Vagina (tissue), 2 donors: Measurements from ENCODE around the gene MAP4K1. TPM values are rescaled to one million over a fixed set of nuclear protein-coding genes. Genes with fewer than 3 reads are reported as not detected.

Experiments
- DNase-seq, 2 donors: peaks; one replicate each; pipeline ENCODE4 v3.0.0-alpha.2; 2017; ENCODE audit errors: extremely low spot score in 2 of 2
- H3K27ac ChIP-seq: fragments of 200-600 bp; sonication (generic); one replicate; pipeline ENCODE4 v1.5.1; 2019
- H3K27me3 ChIP-seq: fragments of 200-600 bp; sonication (generic); one replicate; pipeline ENCODE4 v1.5.1; 2019
- H3K36me3 ChIP-seq, 2 donors: fragments of 200-600 bp; sonication (generic); one replicate each; pipeline ENCODE4 v1.5.1; 2017 to 2019
- H3K4me1 ChIP-seq: fragments of 200-600 bp; sonication (generic); one replicate; pipeline ENCODE4 v1.5.1; 2019
- H3K4me3 ChIP-seq, 2 donors: fragments of 200-600 bp; sonication (generic); 1 replicate in 1 of 2; 2 replicates in 1 of 2; pipeline ENCODE4 v1.5.1; 2016 to 2019
- H3K9me3 ChIP-seq: fragments of 200-600 bp; sonication (generic); one replicate; pipeline ENCODE4 v1.5.1; 2019
- CTCF ChIP-seq, 3 experiments: fragments of 450-650 bp in 2 of 3; fragments of 200-600 bp in 1 of 3; sonication (generic) in 1 of 3; IDR thresholded peaks; one replicate each; pipeline ENCODE4 v1.5.1; 2017 to 2019; ENCODE audit warnings: antibody characterized with exemption in 3 of 3, mild to moderate bottlenecking in 2 of 3, moderate library complexity in 2 of 3
- POLR2A ChIP-seq, 2 donors: fragments of 450-650 bp; IDR thresholded peaks; one replicate each; pipeline ENCODE4 v1.6.1; 2017; ENCODE audit warnings: antibody characterized with exemption in 2 of 2, mild to moderate bottlenecking in 2 of 2, moderate library complexity in 2 of 2
- POLR2AphosphoS5 ChIP-seq, 2 donors: sonication (generic); formaldehyde crosslinking; IDR thresholded peaks; one replicate each; pipeline ENCODE4 v1.9.0; 2017; ENCODE audit warnings: antibody characterized with exemption in 2 of 2, mild to moderate bottlenecking in 2 of 2, low read depth in 1 of 2; ENCODE audit not compliant: insufficient read depth in 1 of 2
- intact Hi-C: fragments of 100-400 bp; cut with DNase I; formaldehyde crosslinking; loops from one replicate; pipeline ENCODE4 v1.15.1; 2023
- total RNA-seq: library from RNA; depleted of rRNA; stranded (reverse); fragments of >200 nt; gene quantifications from one replicate; pipeline ENCODE4 v1.2.3, GENCODE V29; 2016

Gene MAP4K1
- total RNA-seq, 1 donor from 2014 or later: 47.9 TPM

GRCh38 chr19:38618590-38619360 is 1.0 kb upstream of the MAP4K1 start, which contains the start of gene EIF3K:
EIF3K (plus strand) TSS chr19:38619188; CDS start chr19:38619269, 81 bp downstream.
- H3K4me3 ChIP-seq: peak within 1 kb of the TSS; percentile 82 to 98
- no peaks in the 10 kb centered on the region for H3K9me3 ChIP-seq
- peak within 1 kb of the TSS; percentile 80 for H3K27ac ChIP-seq
- intact Hi-C loops: no loop called here
- H3K4me1 ChIP-seq: peaks cover 20% of the 10 kb centered on the region
- H3K36me3 ChIP-seq: peaks cover 0 to 38% of the 10 kb centered on the region in 2 donors
- no peaks in the 10 kb centered on the region for H3K27me3 ChIP-seq
- TF ChIP-seq POLR2A (IDR thresholded peaks at IDR 0.05): no peak
- TF ChIP-seq POLR2AphosphoS5 (IDR thresholded peaks at IDR 0.05; ENCODE audit: insufficient read depth in 1 of 2, low read depth in 1 of 2): peak; percentile 92 to 100
- TF ChIP-seq CTCF (IDR thresholded peaks at IDR 0.05): no peak
- peak in 1 of 2 donors; percentile 99 for DNase-seq

GRCh38 chr19:38617283-38617763 is 430 bp downstream of the MAP4K1 start:
- Histone ChIP-seq H3K36me3 (peaks cover 0 to 23% of the 10 kb centered on the region in 2 donors), H3K9me3 (no peaks in the 10 kb centered on the region), H3K4me1 (peaks cover 20% of the 10 kb centered on the region), H3K27me3 (no peaks in the 10 kb centered on the region), H3K4me3 (peak overlapping the region; percentile 82 to 98), H3K27ac (no peak overlapping the region)
- no peak for DNase-seq
- no peak for TF ChIP-seq POLR2AphosphoS5 (IDR thresholded peaks at IDR 0.05; ENCODE audit: insufficient read depth in 1 of 2, low read depth in 1 of 2)
- intact Hi-C loops: no loop called here

GRCh38 chr19:38616265-38616664 is 1.5 kb downstream of the MAP4K1 start:
- H3K27ac ChIP-seq: no peak overlapping the region
- no peak overlapping the region for H3K4me3 ChIP-seq
- no peak for DNase-seq
- TF ChIP-seq CTCF (IDR thresholded peaks at IDR 0.05) (no peak), POLR2AphosphoS5 (IDR thresholded peaks at IDR 0.05; ENCODE audit: insufficient read depth in 1 of 2, low read depth in 1 of 2) (no peak), POLR2A (IDR thresholded peaks at IDR 0.05) (no peak)
- H3K9me3 ChIP-seq: no peaks in the 10 kb centered on the region
- intact Hi-C loops: no loop called here
- no peaks in the 10 kb centered on the region for H3K27me3 ChIP-seq
- peaks cover 0 to 13% of the 10 kb centered on the region in 2 donors for H3K36me3 ChIP-seq
- peaks cover 20% of the 10 kb centered on the region for H3K4me1 ChIP-seq

GRCh38 chr19:38615007-38615581 is 2.7 kb downstream of the MAP4K1 start:
- no peaks in the 10 kb centered on the region for H3K9me3 ChIP-seq
- no peak overlapping the region for H3K4me3 ChIP-seq
- intact Hi-C loops: no loop called here
- TF ChIP-seq CTCF (IDR thresholded peaks at IDR 0.05) (no peak), POLR2AphosphoS5 (IDR thresholded peaks at IDR 0.05; ENCODE audit: insufficient read depth in 1 of 2, low read depth in 1 of 2) (no peak), POLR2A (IDR thresholded peaks at IDR 0.05) (no peak)
- peaks cover 0 to under 1% of the 10 kb centered on the region in 2 donors for H3K36me3 ChIP-seq
- no peak overlapping the region for H3K27ac ChIP-seq
- H3K4me1 ChIP-seq: peaks cover 16% of the 10 kb centered on the region
- no peaks in the 10 kb centered on the region for H3K27me3 ChIP-seq
- no peak for DNase-seq

GRCh38 chr19:38614289-38614688 is 3.5 kb downstream of the MAP4K1 start:
- H3K36me3 ChIP-seq: no peaks in the 10 kb centered on the region
- H3K4me3 ChIP-seq: no peak overlapping the region
- no peak for DNase-seq
- H3K4me1 ChIP-seq: peaks cover 8% of the 10 kb centered on the region
- no peak overlapping the region for H3K27ac ChIP-seq
- no peaks in the 10 kb centered on the region for H3K9me3 ChIP-seq
- no peak for TF ChIP-seq POLR2A (IDR thresholded peaks at IDR 0.05)
- no peak for TF ChIP-seq POLR2AphosphoS5 (IDR thresholded peaks at IDR 0.05; ENCODE audit: insufficient read depth in 1 of 2, low read depth in 1 of 2)
- intact Hi-C loops: no loop called here
- H3K27me3 ChIP-seq: no peaks in the 10 kb centered on the region
